Peyer's patch (tissue), 4 donors: ENCODE results near the gene EDA2R.

Source experiments
- CTCF ChIP-seq, 6 experiments: fragments of 450-650 bp in 4 of 6; fragments of 200-600 bp in 2 of 6; sonication (generic) in 1 of 6; IDR thresholded peaks; one replicate each; pipeline ENCODE4 v1.5.1; 2017 to 2019; ENCODE audit warnings: antibody characterized with exemption in 6 of 6, mild to moderate bottlenecking in 3 of 6, moderate library complexity in 1 of 6
- POLR2A ChIP-seq, 2 donors: fragments of 450-650 bp; IDR thresholded peaks; one replicate each; pipeline ENCODE4 v1.5.1; 2017; ENCODE audit warnings: antibody characterized with exemption in 2 of 2, mild to moderate bottlenecking in 2 of 2, moderate library complexity in 2 of 2

GRCh38 chrX:66622209-66622608, 16.7 kb downstream of the EDA2R start:
- TF ChIP-seq CTCF (IDR thresholded peaks at IDR 0.05) (no peak), POLR2A (IDR thresholded peaks at IDR 0.05) (no peak)
